NCI-H526 treated with DMSO at 0.1 percent for 48 hours (cell line): ENCODE measurements around the gene FGFR4.

ENCODE experiments used
- DNase-seq: peaks from one replicate; lab custom pipeline; 2025; lab: John Stamatoyannopoulos, UW

The FGFR4 gene

DNA sequence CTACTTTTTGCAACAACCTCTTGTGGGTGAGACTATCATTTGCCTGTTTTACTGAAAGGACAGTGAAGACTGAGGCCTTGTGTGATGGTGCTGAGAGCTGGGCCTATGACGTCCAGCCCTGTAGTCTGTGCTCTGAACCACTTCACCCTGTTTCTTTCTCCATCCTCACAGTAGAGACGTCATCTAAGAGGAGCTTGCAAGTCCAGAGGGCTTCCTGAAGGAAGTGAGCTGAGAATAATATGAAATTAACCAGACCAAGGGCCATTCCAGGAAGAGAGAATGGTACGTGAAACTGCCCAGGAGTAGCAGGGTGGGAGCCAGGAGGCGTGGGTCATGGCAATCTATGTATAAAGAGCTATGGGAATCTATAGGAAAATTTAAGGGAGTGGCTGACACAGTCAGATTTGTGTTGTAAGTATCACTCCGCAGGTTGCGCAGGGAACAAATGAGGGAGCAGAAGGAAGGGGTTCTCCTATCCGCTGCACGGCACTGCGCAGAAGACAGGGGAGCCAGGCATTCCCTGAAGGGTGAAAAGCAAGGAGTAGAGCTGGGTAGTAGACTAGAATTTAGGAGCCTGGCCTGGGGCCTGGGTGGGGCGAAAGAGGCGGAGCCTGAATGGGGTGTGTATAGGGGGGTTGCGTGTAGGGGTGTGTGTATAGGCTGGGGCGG is 596 bp upstream of the FGFR4 start:
- DNase-seq = no peak

DNA sequence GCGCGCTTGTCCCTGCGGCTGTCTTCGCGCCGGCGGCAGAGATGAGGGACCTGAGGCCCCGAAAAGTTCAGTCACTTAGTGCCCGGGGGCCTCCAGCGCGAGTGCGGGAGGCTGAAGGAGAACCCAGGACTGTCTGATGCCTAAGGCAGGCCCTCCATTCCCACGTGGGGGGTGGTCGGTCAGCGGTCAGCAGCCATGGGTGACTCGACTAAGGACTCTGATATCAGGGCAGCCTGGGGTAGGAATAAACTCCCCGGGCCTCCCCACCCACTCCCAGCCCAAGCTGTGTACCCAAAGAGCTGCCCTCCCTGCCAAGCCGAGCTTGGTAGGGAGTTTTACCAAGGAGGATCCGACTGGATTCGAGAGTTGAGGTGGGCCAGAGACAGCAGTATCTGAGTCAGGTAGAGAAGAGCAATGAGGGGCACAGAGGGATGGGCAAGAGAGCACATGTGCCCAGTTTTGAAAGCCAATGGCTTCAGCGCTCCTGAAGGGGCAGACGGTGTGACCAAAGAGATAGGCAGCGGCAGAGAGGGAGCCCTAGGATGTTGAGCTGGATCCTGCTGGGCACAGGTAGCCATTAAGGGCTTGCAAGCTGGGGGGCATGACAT is 787 bp downstream of the FGFR4 start:
- no peak for DNase-seq

DNA sequence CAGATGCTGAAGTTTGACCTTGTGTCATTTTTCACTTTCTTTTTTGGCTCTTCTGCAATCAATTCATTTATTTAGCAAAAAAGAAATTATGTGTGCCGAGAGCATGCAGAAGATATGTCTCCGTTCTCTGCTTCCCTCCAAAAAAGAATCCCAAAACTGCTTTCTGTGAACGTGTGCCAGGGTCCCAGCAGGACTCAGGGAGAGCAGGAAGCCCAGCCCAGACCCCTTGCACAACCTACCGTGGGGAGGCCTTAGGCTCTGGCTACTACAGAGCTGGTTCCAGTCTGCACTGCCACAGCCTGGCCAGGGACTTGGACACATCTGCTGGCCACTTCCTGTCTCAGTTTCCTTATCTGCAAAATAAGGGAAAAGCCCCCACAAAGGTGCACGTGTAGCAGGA is 2.4 kb downstream of the FGFR4 start:
- DNase-seq = no peak

DNA sequence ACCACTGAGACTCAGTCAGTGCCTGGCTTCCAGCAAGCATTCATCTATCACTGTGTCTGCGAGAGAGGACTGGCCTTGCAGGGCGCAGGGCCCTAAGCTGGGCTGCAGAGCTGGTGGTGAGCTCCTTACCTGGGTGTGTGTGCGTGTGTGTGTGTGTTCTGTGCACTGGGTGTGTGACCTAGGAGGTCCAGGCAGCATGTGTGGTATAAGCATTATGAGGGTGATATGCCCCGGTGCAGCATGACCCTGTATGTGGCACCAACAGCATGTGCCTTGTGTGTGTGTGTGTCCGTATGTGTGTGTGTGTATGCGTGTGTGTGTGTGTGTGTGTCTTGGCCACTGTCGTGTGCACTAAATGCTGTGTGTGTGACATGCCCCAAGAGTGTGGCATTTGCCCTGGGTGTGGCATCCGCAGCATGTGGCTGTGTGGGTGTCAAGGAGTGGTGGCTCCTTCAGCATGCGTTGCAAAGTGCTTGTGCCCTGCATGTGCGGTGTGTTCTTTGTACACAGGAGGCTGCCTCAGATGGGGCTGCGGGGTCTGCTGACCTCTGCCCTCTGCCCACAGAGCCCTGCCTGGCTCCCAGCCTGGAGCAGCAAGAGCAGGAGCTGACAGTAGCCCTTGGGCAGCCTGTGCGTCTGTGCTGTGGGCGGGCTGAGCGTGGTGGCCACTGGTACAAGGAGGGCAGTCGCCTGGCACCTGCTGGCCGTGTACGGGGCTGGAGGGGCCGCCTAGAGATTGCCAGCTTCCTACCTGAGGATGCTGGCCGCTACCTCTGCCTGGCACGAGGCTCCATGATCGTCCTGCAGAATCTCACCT is 3.3 kb downstream of the FGFR4 start:
- no peak for DNase-seq

DNA sequence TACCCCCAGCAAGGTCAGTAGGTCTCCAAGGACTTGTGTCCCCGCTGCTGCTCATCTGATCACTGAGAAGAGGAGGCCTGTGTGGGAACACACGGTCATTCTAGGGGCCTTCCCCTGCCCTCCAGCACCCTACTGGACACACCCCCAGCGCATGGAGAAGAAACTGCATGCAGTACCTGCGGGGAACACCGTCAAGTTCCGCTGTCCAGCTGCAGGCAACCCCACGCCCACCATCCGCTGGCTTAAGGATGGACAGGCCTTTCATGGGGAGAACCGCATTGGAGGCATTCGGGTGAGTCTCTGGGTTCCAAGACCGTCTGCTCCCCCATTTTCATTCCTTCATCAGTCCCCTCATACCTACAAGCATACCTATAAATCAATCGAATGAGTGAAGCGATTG is 4.1 kb downstream of the FGFR4 start:
- no peak for DNase-seq

DNA sequence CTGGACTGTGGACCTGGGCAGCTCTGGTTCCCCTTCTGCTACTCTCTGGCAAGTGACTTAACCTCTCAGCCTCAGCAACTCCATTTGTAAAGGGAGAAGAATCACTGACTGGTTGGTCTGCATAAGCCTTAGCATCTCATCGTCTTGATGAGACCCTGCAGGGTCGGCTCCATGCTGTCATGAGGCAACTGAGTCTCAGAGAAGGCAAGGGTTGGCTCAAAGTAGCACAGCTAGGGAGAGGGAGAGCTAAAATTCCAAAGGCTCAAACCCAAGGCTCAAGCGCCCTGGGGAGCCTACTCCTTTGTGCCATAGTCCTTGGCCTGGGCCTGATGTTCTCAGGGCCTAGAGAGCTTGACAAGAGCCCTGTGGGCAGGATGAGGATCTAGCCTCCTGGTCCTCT is 4.5 kb downstream of the FGFR4 start:
- no peak for DNase-seq

DNA sequence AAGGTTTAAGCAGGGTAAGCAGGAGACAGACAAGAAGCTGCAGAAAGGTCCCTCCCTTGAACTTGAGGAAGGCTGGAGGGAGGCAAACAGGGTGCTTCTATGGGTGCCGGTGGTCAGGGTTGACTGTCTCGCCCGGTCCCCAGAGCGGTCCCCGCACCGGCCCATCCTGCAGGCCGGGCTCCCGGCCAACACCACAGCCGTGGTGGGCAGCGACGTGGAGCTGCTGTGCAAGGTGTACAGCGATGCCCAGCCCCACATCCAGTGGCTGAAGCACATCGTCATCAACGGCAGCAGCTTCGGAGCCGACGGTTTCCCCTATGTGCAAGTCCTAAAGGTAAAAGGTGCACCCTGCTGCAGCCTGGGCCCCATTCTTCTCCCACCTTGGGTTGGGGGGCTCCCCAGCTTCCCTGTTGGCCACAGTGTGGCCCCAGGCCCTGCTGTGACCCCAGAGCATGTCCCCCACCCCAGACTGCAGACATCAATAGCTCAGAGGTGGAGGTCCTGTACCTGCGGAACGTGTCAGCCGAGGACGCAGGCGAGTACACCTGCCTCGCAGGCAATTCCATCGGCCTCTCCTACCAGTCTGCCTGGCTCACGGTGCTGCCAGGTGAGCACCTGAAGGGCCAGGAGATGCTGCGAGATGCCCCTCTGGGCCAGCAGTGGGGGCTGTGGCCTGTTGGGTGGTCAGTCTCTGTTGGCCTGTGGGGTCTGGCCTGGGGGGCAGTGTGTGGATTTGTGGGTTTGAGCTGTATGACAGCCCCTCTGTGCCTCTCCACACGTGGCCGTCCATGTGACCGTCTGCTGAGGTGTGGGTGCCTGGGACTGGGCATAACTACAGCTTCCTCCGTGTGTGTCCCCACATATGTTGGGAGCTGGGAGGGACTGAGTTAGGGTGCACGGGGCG is 5.7 kb downstream of the FGFR4 start:
- no peak for DNase-seq

DNA sequence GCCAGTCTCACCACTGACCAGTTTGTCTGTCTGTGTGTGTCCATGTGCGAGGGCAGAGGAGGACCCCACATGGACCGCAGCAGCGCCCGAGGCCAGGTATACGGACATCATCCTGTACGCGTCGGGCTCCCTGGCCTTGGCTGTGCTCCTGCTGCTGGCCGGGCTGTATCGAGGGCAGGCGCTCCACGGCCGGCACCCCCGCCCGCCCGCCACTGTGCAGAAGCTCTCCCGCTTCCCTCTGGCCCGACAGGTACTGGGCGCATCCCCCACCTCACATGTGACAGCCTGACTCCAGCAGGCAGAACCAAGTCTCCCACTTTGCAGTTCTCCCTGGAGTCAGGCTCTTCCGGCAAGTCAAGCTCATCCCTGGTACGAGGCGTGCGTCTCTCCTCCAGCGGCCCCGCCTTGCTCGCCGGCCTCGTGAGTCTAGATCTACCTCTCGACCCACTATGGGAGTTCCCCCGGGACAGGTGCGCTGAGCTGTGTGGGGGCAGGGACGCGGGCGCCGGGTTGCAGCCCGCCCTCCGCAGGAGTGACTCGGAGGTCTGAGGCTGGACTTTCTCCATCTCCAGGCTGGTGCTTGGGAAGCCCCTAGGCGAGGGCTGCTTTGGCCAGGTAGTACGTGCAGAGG is 6.5 kb downstream of the FGFR4 start:
- DNase-seq = no peak

DNA sequence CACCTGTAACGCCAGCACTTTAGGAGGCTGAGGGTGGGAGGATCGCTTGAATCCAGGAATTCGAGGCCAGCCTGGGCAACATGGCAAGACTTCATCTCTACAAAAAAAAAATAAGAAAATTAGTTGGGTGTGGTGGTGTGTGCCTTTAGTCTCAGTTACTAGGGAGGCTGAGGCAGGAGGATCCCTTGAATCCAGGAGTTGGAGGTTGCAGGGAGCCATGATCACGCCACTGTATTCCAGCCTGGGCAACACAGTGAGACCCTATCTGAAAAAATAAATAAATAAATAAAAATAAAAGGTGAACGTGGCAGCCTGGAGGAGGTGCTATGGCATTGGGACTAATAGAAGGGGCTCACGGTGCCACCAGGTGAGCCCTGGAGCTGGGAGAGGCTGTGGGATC is 7.1 kb downstream of the FGFR4 start:
- DNase-seq = no peak

DNA sequence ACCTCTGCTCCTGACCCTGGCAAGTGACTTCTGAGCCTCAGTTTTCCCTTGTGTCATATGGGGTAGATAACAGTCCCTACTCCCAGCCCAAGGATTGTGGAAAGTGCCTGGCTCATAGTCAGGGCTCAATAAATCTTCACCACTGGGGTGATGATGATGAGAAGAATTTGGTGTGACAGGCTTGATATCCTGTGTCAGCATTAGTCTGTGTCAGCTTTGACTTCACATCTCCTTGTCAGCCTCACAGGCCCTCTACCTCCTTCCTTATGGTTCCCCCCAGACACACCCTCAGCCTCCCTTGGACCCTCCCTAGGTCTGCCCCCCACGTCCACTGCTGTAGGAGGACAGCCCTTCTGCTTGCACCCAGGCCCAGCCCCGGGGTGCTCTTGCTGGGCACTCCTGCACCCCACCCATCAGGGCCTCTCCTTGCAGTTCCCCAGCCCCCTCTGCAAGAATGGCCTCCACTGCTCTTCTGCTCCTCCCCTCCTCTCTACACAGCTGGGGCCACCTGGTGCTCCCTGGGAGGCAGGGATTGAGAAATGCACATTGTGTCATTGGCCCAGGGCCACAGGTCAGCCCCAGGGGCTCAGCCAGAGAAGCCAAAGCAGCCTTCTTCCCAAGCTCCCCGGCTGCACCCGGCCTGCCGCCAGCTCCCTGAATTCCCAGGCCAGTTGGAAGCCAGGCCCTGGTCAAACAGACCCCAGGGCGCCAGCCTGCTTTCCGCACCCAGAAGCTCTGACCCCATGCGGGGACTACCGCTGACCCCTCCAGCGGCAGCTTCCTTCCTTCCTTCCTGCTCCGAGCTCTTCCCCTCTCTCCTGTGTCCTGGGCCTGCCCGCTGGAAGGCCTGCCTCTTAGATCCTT is 7.7 kb downstream of the FGFR4 start:
- DNase-seq = no peak

DNA sequence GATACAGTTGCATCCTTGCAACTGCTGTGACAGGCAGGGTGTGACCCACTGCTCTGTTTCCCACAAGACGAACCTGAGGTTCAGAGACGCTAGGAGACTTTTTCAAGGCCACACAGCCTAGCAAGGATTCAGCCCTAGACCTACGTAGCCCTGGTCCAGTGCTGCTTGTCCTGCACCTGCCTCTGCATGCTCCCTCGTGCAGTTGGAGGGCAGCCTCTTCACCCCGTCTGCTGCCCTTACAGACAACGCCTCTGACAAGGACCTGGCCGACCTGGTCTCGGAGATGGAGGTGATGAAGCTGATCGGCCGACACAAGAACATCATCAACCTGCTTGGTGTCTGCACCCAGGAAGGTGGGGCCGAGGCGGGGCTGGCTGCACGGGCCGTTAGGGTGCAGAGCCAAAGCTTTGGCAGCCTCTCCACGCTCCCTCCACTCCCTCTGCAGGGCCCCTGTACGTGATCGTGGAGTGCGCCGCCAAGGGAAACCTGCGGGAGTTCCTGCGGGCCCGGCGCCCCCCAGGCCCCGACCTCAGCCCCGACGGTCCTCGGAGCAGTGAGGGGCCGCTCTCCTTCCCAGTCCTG is 8.5 kb downstream of the FGFR4 start:
- DNase-seq = no peak

DNA sequence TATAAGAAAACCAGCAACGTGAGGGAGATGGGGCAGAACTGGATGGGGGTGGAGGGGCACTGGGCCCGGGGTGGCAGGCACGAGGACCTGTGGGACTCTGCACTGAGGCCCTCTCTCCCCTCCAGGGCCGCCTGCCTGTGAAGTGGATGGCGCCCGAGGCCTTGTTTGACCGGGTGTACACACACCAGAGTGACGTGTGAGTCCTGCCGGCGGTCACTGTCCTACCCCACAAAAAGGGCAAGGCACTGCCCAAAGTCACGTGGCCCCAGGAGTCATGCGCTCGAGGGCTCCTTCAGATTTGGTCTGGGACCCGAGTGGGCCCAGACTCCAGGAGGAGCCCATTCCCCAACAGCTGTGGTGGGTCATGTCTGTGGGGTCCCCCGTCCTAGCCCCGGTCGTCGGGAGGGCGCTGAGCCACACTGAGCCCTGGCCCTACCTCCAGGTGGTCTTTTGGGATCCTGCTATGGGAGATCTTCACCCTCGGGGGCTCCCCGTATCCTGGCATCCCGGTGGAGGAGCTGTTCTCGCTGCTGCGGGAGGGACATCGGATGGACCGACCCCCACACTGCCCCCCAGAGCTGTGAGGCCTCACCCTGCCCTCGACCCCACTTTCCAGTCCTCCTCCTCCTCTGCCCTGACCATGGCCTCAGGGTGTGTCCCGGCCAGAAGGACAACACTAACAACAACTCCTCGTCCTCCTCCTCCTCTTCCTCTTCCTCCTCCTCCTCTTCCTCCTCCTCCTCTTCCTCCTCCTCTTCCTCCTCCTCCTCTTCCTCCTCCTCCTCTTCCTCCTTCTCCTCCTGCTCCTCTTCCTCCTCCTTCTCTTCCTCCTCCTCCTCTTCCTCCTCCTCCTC is 9.7 kb downstream of the FGFR4 start:
- no peak for DNase-seq

DNA sequence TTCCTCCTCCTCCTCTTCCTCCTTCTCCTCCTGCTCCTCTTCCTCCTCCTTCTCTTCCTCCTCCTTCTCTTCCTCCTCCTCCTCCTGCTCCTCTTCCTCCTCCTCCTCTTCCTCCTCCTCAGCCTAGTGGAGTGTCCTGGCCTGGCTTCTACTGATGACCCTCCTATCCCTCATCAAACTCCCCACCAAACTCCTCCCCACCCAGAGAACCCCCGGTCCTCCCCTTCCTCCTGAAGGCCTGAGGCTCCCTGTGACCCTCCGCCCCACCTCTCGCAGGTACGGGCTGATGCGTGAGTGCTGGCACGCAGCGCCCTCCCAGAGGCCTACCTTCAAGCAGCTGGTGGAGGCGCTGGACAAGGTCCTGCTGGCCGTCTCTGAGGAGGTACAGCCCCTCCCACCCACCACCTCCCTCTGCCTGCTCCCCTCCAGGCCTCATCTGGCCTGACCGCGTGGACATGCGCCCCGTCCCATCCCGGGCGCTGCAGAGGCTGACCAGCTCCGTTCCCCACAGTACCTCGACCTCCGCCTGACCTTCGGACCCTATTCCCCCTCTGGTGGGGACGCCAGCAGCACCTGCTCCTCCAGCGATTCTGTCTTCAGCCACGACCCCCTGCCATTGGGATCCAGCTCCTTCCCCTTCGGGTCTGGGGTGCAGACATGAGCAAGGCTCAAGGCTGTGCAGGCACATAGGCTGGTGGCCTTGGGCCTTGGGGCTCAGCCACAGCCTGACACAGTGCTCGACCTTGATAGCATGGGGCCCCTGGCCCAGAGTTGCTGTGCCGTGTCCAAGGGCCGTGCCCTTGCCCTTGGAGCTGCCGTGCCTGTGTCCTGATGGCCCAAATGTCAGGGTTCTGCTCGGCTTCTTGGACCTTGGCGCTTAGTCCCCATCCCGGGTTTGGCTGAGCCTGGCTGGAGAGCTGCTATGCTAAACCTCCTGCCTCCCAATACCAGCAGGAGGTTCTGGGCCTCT is 10.6 kb downstream of the FGFR4 start:
- DNase-seq = no peak

DNA sequence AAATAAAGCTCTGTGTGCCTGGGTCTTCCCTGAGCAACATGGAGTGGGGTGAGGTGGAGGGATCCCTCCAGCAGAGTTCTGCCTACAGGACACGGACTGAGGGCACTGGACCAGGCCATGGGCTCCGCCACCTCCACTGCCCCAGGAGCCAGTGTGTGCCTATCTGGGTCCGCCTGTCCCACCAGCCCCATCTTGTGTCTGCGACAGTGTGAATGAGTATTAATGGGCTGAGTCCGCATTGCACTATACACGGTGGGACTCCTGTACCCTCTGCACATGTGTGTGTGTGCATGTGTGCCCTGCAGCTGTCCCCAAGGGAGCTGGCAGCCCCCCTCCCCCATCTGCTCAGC is 11.4 kb downstream of the FGFR4 start:
- no peak for DNase-seq

DNA sequence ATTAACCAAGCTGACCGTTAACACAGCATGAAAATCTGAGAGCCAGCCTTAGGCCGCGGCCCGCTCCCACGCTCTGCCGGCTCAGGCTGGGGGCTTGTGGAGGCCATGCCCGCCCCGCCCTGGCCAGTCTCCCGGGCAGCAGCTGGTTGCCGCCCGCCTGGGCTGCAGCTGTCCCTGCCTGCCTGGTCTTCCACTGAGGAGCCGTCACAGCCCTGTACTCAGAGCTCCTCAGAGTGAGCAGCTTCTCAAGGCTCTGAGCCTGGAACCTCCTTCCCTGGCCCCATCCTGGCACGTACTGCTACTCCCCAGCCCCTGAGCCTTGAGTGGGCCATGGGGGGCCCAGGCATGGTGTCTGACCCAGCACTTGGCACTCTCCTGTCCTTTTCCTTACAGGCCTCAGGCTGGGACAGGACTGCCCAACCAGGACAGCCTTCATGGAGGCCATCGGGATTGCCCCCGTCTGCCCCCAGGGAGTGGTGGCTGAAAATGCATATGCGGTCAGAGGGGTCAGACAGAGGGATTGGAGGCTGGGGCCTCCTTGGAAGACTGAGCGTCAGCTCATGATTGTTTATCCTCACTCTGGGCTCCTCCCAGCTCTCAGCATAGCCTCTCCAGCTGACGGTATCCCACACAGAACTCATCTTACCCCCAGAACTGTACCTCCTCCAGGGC is 11.9 kb downstream of the FGFR4 start:
- no peak for DNase-seq

DNA sequence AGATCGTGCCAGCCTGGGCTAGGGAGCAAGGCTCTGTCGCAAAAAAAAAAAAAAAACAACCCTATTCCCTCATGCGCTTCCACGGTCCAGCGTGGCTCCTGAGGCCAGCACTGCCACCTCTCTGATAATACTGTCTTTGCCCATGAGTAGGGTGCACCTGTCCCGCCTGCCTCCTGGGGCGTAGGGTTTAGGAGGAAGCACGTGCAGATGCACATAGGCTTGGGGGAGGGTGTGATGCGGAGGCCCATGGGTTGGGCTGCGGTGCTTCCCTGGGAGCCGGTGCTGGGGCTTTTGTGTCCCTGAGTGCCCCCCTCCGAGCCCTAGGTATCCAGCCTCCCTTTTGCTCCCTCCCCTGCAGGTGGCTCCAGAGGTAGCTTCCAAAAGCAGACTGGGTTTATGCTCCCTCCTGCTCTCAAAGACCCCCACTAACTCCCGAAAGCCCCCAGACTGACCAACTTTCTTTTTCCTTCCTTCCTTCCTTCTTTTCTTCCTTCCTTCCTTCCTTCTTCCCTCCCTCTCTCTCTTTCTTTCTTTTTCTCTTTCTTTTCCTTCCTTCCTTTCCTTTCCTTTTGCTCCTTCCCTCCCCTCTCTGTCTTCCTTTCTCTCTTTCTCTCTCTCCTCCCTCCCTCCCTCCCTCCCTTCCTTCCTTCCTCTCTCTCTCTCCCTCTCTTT is 12.8 kb downstream of the FGFR4 start:
- DNase-seq = no peak

DNA sequence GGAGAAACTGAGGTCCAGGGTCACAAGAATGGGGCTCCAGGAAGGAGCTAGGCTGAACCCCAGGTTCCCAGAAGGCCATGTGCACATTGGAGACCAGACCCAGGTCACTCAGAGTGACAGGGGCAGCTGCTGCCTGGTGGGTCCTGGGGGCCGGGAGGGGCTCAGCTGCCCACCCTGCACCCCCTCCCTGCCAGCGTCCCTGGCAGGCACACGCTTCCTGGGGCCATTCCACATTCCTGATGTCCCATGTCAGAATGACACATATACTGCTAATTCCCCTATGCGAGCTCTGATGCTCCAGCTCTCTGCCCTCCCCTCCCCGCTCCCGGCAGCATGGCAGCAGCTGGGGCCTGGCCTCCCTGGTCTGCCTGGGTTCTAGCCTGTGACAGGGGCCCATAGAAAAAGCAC is 14.0 kb downstream of the FGFR4 start:
- no peak for DNase-seq
